Esophagus mucosa (tissue), 1 donor: Measurements from ENCODE around the gene ARPC5L. TPM values are rescaled to one million over a fixed set of nuclear protein-coding genes. Genes with fewer than 3 reads are reported as not detected.
"Not testable (repeated sequence)": the region's sequence is repeated elsewhere in the genome, so short reads cannot be mapped to it uniquely, and the experiment has no call there.

ENCODE experiments used
- ATAC-seq: fragments of 200-7000 bp; cut with Tn5 transposase; one replicate; pipeline ENCODE4 v1.9.1; 2020
- total RNA-seq: library from RNA; stranded (reverse); gene quantifications from one replicate; pipeline ENCODE4 v1.2.4, GENCODE V29; 2023
- donor health status: DM: yes; HTN: yes; CAD: no.

The ARPC5L gene
- total RNA-seq, 1 donor from 2014 or later: 59.3 TPM

DNA sequence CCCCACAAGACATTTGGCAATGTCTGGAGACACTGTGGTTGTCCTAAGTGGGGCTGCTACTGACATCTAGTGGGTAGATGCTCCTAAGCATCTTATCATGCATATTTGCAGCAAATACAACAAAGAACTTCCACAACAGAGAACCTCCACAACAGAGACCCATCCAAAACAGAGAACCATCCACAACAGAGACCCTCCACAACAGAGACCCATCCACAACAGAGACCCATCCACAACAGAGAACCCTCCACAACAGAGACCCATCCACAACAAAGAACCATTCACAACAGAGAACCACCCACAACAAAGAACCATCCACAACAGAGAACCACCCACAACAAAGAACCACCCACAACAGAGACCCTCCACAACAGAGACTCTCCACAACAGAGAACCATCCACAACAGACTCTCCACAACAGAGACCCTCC lies 32.8 kb downstream of the ARPC5L start:
- ATAC-seq: peak; percentile 52

DNA sequence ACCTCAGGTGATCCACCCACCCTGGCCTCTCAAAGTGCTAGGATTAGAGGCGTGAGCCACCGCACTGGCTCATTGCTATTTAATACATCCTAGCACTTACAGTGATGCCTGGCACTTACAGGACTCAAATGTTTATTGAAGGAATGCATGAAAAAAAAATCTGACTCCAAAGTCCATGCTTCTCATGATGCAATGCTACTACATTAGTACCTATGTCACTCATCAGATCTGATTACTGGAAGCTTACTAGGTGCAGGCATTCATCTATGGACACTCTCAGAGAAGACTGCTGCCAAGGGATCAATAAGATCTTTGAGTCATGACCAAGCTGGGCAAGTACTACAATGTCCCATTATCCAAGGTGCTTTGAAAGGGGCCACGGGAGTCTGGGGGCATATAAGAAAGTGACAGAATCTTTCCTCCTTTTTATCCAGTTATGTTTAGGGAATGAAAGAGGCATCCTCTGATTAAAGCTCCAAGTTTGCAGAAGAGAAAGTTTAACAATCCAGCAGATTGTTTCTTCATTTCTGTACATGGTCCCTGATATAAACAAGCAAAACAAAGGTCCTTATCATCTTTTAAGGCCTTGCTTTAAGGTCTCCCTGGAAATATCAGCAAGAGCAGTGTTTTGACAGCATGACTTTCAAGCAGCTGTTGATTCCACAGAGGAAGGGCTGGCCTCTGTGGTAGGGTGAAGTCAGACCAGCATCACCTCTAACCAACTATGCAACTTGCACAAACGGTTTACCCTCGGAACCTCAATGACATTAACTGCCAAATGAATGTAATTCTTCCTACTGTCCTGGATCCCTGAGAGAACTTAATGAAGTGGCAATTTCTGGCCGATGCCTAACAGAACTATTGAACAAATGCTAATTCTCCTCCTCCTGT lies 35.9 kb downstream of the ARPC5L start:
- no peak for ATAC-seq

GRCh38 chr9:124899845-124900244 lies 37.9 kb downstream of the ARPC5L start:
- ATAC-seq: peak; percentile 74

DNA sequence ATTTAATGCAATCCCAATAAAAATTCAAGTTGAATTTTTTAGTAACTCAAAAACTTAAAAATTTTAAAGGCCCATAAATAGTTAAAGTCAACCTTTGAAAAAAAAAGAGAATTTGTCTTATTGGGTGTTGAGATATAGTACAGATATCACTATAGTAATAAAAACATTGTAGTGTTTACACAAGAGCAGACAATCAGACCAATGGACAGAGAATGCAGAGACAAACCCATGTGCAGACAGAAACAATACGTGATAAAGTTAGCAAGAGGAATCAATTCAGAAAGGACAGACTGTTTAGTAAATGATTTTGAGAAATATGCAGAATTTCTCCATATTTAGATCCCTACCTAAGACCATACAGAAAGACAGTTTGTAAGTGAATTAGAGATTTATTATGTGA lies 45.0 kb downstream of the ARPC5L start:
- no peak for ATAC-seq

DNA sequence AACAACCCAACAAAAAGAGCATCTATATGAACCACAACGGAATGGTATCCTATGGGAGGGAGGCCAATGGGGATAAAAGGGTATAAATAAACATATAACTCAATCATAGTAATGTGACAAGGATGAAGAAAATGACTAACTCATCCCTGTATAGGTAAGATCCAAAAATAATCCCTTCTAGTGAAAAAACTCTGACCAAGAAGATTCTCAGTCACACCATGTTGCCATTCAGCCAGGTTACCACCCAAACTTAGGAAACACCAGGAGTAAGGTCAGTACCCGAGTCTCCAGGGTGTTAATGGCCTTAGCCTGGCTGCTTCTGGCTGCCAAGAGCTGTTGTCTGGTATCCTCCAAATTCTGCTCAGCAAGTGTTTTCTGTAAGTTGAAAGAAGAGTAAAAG lies 46.2 kb downstream of the ARPC5L start:
- no peak for ATAC-seq

DNA sequence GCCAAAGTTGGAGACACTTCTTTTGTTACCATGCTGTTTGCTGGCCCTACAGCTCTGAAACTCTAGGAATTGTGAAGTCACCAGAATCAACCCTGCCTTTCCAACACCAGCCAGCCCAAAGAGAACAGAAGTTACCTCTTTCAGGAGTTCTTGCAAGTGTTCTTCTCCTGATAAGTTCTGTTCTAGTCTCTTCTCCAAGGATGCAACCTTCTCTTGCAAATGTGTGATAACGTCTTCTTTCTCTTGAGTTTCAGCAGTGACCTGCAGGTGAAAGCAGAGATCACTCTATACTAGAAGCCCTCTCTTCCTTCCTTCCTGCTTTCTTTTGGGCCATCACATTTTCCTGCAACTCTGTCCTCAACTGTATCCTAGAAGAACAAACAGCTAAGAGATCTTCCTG lies 49.8 kb downstream of the ARPC5L start:
- ATAC-seq: no peak

DNA sequence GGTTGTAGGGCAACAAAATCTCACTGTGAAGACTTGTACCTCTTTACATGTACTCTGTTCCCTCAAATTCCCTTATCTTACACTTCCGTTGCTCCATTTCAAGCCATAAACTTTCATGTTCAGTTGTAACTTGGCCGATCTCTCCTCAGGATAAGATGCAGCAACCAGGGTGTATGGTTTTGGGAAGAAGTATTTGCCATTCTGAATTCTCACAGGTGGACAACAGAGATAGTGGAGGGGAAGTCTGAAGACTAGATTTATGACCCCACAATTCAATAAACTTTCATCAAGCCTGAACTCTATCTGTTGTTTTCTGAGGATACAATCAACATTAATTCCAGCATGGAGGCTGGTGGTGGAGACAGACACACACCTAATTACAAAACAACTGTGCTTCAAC lies 51.4 kb downstream of the ARPC5L start:
- ATAC-seq: no peak

- ATAC-seq: no peak
Observed at GRCh38 chr9:124914753-124915405, 52.9 kb downstream of the ARPC5L start.

GRCh38 chr9:124920394-124920793 lies 58.5 kb downstream of the ARPC5L start:
- ATAC-seq: not testable (repeated sequence)

Other genes with a start within 250 kb of the ARPC5L start
- 1.7 TPM for gene NR6A1, start 90.8 kb upstream of the ARPC5L start, total RNA-seq
- gene OLFML2A, start 85.0 kb upstream of the ARPC5L start, total RNA-seq: 12.3 TPM
- gene WDR38, start 8.7 kb upstream of the ARPC5L start, total RNA-seq: not detected
- gene RPL35, start 173 bp upstream of the ARPC5L start, total RNA-seq: 1,741 TPM
- gene GOLGA1, start 79.0 kb downstream of the ARPC5L start, total RNA-seq: 17.6 TPM